SKM-1 treated with dmso at 0.1 percent for 144 hours (cell line): ENCODE measurements around the gene MEAK7.
"Not testable (repeated sequence)": the region's sequence is repeated elsewhere in the genome, so short reads cannot be mapped to it uniquely, and the experiment has no call there.

ENCODE experiments used
- DNase-seq: peaks from one replicate; lab custom pipeline; 2025; ENCODE audit not compliant: unreplicated experiment; lab: John Stamatoyannopoulos, UW

The MEAK7 gene

DNA sequence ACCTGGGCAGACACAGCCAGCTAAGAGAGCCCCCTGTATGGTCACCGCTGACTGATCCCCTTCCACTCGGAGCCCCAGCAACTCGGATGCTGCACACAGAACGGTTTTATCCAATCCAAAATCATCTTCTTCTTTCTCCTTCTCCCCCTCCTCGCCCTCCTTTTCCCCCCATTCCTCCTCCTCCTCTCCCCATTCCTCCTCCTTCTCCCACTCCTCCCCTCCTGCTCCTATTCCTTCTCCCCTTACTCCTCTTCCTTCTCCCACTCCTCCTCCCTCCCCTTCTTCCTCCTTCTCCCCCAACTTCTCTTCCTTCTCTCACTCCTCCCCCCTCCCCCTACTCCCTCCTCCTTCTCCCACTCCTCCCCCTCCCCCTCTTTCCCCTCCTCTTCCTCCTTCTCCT, 30.4 kb upstream of the MEAK7 start:
- no peak for DNase-seq

DNA sequence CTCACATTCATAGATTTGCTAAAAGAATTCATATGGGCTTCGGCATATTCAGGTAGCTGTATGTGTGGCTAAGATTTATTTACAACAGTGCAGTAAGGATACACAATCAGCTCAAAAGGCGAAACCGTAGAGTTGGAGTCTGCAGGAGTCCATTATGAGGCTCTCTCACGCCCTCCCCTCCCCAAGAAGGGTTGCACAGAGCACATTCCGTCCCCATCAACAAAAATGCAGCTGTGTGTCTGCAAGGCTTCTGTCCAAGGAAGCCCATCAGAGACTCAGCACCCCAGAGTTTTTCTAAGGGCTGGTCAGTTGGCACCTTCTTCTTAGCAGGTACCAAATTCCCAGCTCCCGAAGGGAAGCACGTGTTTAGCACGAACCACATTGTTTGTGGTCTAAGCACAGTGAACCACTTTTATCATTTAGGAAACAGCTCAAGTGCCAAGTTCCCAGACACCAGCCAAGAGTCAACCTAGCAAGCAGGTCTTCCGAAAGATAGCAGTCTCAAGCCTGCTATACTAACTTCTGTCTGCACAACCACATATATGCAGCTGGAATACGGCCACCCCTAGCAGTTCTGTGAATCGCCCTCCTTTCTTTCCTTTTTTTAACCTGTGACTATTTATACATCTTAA, 28.5 kb upstream of the MEAK7 start:
- DNase-seq, result no peak

DNA sequence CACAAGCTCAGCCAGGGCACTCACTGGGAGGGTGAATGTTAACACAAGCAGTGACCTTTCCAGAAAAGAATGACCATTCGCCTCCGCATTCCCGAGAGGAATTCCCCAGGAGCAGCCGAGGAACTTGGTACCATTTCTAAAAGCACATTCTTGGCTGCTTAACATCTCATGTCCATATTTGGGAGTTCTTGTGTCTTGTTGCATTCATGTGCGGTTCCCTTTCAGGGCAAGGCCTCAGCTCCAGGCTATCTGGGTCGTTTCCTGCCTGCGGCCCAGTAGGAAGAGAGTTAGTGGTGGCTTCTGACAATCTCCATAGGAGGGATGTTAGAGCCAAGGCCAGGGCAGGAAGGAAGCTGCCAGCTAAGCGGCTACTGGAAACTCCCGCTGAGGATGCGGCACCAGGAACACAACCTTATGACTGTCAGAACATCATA, 27.8 kb upstream of the MEAK7 start:
- no peak for DNase-seq

DNA sequence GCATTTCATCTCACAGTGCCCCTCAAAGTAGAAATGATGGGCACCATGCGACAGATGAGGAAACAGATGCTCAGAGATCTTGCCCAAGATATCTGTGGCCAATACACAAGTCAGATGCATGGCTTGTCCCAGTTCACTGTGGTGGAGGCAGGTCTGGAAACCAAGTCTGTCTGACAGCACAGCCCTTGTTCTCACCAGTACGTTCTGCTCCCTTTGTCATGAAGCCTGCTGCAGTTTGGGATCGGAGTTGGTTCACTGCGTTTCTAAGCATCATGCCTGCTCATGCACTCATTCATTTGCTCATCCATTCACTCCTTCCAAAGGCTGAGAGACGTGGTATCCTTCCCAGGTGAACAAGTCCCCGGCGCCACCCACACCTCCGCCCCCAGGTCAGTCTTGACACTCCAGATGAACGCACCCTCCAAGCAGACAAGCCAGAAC, 27.2 kb upstream of the MEAK7 start:
- no peak for DNase-seq

DNA sequence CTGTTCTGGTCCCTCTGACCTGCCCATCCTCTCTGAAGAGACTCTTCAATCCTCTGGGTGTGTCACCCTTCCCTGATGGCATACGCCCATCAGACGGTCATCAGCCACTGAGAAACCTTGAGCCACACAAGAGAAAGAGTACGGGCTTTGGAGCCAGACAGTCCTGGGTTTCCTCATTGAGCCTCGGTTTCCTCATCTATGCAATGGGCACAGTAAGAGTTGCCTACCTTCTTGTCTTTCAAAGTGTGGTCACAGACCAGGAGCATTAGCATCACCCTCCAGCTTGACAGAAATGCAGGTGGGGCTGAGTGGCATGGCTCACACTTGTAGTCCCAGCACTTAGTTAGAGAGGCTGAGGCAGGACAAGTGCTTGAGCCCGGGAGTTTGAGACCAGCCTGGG, 26.1 kb upstream of the MEAK7 start:
- DNase-seq, result no peak

DNA sequence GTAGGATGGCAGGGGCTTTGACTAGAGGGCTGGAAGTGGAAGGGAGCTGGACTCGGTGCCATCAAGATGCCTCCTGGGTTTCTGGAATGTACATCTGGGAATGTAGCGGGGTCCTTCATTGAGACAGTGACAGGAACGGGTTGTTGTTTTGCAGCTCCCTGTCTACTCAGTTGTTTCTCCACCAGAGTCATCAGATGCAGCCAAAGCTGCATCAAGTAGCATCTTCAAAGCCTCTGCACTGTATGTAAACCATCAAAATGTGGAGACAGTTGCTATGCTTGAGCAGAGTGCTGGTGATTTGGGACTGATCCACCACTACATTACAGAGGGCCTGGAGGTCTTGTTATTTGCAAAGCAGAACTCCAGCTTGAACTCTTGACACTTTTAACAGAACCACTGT, 25.1 kb upstream of the MEAK7 start:
- no peak for DNase-seq

DNA sequence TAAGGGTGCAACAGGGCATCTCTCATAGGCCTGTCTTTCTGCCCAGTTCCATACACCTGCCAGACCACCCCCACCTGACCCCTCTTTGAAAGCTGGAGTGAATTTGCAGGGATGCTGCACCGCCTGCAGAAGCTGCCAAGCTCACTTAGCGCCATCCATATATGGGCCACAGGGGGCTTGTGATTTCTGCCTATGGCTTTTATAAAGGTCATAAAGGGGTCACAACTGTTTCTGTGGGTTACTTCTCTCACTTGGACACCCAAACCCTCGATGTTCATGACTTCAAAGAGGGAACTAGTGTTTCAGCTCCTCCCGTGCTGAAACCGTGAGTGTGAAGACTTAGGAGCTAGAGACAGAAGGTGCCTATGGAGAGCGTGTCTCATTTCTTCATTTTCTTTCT, 23.9 kb upstream of the MEAK7 start:
- peak; percentile 38 for DNase-seq

DNA sequence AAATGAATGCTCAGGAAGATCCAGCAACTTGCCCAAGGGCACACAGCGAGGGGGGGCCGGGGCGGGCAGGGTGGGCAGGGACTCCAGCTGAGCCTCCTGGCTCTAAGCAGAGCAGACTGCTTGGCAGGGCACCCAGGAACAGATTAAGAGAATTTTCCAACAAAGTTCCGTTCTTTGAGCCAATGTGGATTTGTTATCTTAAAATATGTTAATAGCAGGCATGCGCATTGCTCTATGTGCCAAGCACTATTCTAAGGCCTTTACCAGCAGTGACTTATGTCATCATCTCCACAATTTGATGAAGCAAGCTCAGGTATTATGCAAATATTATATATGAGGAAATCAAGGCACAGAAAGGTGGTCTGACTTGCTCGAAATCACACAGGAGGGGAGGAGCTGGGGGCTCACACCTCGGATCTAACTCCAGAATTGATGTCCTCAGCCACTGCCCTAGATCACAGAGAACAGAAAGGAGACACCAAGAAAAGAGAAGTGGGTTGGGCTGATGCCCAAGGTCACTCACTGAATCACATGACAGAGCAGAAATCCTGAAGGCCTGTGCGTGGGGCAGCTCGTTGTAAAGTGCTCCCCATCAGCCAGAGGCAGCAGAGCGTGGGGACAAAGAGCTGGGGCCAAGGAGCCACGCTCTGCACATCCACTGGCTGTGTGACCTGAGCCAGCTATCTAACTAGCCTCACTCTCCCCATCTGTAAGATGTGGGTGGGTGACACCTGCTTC, 23.2 kb upstream of the MEAK7 start:
- DNase-seq, result peak; percentile 45

DNA sequence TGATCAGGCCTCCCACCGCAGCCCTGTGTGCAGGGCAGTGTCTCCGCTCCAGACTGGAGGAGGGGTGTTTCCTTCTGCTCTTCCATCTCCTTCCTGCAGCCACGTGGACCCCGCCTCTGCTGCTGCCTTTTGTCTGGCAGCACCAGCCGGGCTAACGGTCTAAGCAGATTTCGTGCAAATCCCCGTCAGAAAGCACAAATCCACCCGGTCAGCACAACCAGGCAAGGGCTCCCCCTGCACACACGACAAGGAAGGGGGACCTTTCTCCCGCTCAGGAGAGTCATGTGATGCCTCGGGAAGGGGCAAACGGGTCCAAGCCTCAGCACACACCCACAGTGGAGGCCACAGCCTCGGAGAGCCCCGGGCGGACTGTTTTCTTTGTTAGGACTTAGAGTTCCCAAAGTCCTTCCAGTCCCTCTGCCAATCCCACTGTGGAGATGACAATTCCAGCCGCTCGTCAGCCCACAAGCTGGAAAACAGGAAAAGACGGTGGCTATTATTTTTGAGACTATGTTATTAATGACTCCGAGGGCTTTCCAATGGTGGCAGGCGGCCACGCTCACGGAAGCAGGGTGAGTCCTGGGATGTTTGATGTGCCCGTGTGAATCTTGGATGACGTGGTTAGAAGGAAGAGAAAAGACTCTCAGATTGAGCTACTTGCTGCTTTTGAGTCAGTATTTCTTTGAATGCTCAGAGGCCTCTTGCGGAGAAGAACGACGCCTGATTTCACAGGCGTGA, 22.5 kb upstream of the MEAK7 start:
- DNase-seq, result no peak

DNA sequence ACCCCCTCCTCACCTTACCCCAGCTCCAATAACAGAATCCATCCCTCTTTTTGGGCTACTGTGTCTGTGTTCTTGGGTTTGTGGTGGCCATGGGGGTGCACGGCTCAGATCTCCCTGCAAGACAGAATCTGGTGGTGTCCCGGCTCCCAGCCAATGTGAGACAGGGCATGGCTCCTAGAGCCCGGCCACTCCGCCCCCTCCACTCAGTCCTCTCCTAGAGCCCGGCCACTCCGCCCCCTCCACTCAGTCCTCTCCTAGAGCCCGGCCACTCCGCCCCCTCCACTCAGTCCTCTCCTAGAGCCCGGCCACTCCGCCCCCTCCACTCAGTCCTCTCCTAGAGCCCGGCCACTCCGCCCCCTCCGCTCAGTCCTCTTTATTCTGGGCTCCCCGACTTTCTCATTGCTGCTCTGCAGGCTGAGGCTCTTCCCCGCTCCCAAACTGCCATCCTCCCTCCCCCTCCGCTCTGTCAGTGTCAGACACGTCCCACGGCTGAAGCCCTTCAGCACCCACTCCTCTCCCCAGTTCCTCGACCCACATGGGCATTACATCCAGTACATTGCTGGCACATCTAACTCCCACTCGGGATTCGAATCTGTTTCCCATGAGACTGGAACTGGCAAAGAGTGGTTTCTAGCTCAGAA, 20.6 kb upstream of the MEAK7 start:
- DNase-seq, result not testable (repeated sequence)

DNA sequence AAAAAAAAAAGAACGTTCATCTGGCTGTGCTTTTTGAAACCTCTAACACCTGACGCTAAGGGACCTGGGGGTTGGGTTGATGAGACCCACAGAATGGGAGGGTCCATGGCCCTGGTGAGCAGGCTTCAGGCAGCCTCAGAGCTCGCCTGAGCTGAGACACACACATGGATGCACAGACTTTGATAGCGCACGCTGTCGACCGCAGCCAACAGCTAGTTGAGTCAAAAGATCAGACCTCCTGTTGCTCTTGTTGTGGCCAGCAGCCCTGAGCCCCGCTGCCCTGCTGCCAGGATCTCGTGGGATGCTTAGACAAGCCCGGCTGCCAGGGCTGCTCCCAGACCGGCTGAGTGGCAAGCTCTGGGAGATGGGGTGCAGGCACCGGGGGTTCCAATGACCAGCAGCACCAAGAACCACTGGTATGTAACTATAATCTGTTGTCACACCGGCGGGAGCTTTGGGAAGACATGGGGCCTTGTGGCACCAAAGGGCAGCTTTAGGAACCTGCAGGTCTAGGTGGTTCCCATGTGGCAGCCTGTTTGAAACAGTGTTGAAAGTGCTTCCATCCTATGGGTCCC, 20.0 kb upstream of the MEAK7 start:
- DNase-seq, result no peak

DNA sequence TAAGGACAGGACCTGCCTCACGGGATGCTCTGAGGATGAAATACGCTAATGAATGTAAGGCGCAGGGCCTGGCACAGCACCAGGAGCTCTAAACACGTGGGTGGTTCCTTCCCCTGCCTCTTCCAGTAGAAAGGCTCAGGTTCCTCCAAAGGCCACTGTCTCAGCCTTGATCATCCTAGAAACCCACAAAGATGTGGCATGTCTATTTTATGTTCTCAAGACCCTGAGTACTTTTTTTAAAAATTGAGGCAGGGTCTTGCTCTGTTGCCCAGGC, 17.0 kb upstream of the MEAK7 start:
- no peak for DNase-seq

DNA sequence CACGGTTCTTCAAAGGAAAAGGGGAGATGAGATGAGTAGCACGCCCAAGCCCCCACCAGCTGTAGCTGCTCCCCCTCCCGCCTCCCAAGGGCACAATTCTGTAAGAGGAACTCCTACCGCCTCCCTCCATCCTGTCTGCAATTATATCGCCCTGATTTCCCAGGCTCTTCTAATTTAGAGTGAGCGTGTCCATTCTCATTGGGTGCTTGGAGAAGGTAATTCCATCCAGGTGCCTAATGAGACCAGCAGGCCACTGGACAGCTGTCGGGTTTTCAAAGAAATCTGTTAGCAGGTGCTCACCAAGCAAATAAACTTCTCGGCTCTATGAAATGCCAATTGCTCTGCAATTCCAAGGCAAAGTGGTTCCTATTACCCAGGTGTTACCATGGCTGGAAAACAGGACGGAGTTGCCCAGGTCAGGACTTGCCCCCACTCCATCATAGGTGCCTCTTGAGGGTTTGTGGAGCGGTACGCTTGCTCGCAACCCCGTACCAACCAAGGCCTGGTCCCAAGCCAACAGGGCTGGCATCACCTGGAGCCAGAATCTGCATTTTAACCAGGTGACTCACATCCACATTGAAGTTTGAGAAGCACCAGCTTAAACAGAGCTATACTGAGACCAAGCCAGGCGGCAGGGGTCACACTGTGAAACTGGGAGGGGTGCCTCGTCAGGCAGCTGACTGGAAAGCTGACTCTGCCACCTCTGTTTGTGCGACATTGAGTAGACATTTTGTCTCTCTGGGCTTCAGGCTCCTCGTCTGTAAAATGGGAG, 16.5 kb upstream of the MEAK7 start:
- DNase-seq, result no peak

DNA sequence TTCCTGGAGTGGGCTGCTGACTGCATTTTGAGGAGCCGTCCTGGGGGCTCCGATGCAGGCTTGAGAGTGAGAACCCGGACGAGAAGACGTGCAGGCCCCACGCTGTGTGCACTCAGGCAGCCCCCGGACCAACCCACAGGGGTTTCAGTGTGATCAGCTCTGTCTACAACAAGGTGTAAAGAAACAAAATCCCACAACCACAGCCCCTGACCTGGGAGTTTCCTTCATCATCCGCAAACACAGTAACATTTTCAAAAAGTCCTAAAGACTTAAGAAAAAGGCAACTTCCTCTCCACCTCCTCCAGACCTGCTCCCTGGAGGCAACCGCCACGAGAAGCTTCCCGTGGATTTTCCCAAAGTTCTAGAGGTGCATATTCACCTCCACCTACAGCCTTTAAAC, 15.4 kb upstream of the MEAK7 start:
- DNase-seq, result no peak

DNA sequence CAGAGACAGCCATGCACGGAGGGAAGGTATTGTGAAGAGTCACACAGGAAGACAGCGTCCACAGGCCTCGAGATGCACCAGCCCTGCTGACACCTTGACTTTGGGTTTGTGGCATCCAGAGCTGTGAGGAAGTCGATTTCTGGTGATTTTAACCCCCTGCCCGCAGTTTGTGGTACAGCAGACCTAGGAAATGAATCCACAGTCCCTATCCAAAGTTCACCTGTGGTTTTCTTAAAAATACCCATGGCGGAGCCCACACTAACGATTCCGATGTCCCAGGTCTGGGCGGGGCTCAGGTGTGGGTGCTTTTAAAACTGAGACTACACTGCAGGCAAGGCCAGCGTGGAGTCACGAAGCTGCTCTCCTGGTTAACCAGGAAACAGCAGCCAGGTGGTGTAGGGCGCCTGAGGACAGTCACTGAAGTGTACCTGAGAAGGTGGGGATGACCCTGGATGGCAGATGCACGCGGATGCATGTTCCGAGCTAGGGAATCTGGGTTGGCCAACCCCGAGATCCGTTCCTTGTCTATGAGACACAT, 14.4 kb upstream of the MEAK7 start:
- DNase-seq, result no peak

DNA sequence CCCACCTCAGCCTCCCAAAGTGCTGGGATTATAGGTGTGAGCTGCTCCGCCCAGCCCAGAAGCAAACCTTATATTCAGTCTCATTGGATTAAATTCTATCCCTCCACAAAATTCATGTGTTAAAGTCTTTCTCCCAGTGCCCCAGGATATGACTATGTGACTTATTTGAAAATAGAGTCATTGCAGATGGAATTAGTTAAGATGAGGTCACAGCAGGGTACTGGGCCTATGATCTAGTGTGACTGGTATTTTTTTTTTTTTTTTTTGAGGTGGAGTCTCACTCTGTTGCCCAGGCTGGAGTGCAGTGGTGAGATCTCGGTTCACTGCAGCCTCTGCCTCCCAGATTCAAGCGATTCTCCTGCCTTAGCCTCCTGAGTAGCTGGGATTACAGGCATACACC, 13.8 kb upstream of the MEAK7 start:
- not testable (repeated sequence) for DNase-seq

DNA sequence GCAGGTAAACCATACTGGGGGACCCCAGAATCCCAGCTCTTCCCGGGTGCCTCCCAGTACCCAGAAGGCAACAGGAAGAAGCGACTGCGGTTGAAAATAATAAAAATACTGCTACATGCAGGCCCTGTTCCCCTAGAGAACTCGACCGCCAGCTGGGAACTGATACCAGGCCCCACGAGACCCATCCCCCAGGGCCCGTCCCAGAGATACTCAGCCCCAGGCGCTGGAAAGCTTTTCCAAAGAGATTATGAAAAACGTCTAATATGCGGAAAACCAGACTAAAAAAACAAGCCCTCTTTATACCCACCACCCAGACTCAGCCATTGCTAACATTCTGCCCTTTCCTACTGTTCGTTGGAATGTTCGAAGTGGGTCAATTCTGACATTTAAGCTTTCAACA, 12.9 kb upstream of the MEAK7 start:
- no peak for DNase-seq

DNA sequence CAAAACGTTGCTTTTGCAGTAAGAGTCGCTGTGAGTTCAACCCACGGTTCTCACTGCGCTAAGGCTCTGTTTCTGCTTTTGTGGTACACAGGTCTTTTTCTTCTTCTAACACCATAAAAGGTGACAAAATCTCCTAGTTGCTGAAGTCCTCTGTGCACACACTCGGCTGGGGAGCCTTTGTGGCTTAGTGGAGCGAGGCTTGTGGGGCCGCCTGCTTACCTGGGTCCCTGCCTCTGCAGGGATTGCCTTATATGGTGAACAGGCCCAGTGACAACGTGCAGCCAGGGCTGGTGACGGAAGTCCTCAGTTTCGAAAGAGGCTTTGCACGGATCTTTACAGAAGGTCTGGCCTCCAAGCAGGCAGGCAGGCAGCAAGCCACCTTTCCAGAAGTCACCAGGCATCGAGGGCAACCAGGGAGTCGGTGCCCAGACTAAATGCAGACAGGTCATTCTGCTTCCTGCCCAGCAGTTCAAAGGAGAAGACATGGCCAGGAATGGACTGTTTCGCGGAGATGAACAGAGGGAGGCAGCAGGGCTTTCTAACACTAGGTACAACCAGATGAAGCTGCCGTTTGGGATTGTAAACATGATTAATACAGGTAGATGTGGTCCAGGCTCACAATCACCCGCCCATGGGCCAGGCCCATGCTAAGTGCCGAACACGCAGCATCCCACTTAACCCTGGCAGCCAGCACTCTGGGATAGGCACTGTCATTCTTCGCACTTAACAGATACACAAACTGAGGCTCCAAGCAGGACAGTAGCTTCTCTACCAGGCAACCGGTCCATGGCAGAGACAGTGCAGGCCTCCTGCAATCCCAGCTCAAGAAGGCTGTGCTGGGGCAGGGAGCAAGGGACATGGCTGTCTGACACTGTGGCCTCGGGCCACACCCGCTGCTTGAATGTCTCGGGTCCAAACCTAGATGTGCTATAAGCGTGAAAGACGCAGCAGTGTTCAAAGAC, 10.7 kb upstream of the MEAK7 start:
- peak; percentile 86 for DNase-seq

DNA sequence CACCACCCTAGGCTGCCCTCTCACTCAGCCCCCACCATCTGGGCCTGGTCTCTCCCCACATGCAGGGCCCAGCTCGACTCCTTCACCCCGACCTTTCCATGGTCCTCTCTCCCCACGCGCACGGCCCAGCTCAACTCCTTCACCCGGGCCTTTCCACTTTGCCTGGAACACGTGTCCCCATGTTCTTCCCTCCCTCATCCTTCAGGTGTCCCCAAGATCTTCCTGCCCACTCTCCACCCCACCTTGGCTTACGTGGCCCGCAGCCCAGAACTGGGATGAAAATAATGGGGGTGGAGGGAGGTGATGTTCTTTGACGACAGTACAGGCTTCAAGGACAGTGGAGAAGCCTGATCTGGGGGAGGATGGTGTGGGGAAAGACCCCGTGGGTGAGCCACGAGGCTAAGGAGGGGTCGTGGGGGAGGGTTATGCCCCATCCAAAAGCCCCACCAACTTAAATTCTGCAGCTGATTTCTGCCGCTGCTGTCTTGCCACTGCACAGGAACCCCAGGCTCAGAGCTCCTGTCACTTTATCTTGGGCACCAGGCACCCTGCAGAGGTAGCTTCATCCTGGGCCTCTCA, 9.9 kb upstream of the MEAK7 start:
- DNase-seq, result no peak
